ENCODE data around the gene CNPPD1. TPM values are rescaled to one million over a fixed set of nuclear protein-coding genes. Genes with fewer than 3 reads are reported as not detected.

The CNPPD1 gene
- total and polyA plus RNA-seq, 2 of the 8 experiments (the other 6 are each of a cell fraction or from before 2014, with no cell fraction given): 32.9 to 35.9 TPM

DNA sequence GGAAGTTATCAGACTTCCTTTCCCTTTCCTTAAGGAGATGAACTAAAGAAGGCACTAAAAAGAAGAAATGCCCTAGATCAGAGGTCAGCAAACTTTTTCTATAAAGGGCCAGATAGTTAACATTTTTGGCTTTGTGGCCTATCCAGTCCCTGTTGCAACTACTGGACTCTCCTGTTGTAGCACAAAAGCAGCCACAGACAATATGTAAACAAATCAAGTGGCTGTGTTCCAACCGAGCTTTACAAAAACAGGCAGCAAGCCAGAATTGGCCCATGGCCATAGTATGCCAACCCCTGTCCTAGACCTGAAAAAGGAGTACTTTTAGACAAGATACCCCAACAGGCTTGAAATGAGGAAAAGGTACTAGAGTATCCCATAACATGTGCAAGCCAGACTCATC is 27.1 kb downstream of the CNPPD1 start:
- peaks cover 0 to 12% (median under 1%) of the 10 kb centered on the region in 4 experiments; a peak in 5 of 8 replicates for H3K36me3 ChIP-seq (ENCODE audit: control insufficient read depth in 2 of 4, insufficient read depth in 4 of 4, low read length in 3 of 4)
- TF ChIP-seq RFX5 (IDR thresholded peaks at IDR 0.05; ENCODE audit: borderline replicate concordance, low read depth, low read length): no peak
- no peak for TF ChIP-seq GTF2F1 (IDR thresholded peaks at IDR 0.05; ENCODE audit: borderline replicate concordance, low read depth, low read length)
- TF ChIP-seq ASH2L (IDR thresholded peaks at IDR 0.05; ENCODE audit: low read length): no peak
- TF ChIP-seq RAD21 (IDR thresholded peaks at IDR 0.05 in 1 of 2, conservative IDR thresholded peaks at IDR 0.05 in 1 of 2; ENCODE audit: low read depth in 2 of 2, low read length in 2 of 2): no peak
- TF ChIP-seq CTBP2 (IDR thresholded peaks at IDR 0.05; ENCODE audit: borderline replicate concordance, insufficient read depth, insufficient read length, low read length): no peak
- no peak for TF ChIP-seq JUND (IDR thresholded peaks at IDR 0.05; ENCODE audit: low read length)
- TF ChIP-seq, protein P1, sequence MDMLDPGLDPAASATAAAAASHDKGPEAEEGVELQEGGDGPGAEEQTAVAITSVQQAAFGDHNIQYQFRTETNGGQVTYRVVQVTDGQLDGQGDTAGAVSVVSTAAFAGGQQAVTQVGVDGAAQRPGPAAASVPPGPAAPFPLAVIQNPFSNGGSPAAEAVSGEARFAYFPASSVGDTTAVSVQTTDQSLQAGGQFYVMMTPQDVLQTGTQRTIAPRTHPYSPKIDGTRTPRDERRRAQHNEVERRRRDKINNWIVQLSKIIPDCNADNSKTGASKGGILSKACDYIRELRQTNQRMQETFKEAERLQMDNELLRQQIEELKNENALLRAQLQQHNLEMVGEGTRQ (IDR thresholded peaks at IDR 0.05; ENCODE audit: low read length): no peak
- TF ChIP-seq SIX5 (IDR thresholded peaks at IDR 0.05; ENCODE audit: low read depth, low read length): no peak
- no peak for TF ChIP-seq CHD2 (IDR thresholded peaks at IDR 0.05; ENCODE audit: low read length)
- TF ChIP-seq EZH2 (IDR thresholded peaks at IDR 0.05; ENCODE audit: low read depth, low read length, severe bottlenecking): no peak
- no peak for TF ChIP-seq CEBPB (IDR thresholded peaks at IDR 0.05; ENCODE audit: low read depth, low read length)
- no peak for TF ChIP-seq PHF8 (conservative IDR thresholded peaks at IDR 0.05; ENCODE audit: low read depth, low read length)
- no peak for TF ChIP-seq EGR1 (IDR thresholded peaks at IDR 0.05; ENCODE audit: borderline replicate concordance, low read depth, low read length)

More for the DNA sequence above, 27.1 kb downstream of the CNPPD1 start:
- Histone ChIP-seq H3K79me1 (ENCODE audit: low read depth, low read length) (no peaks in the 10 kb centered on the region), H4K5ac (ENCODE audit: insufficient read length, low read depth, low read length) (no peak overlapping the region), H3K79me2 (ENCODE audit: control insufficient read depth in 1 of 2, insufficient read depth in 2 of 2, low read length in 2 of 2) (no peaks in the 10 kb centered on the region), H3K9me3 (ENCODE audit: insufficient read depth in 2 of 2, low read depth in 1 of 2, low read length in 1 of 2) (no peaks in the 10 kb centered on the region), H2BK15ac (ENCODE audit: low read length) (no peak overlapping the region), H4K8ac (ENCODE audit: extremely low read depth, insufficient read depth, low read length) (no peak overlapping the region), H3K27me3 (replicated peaks in 1 of 4; ENCODE audit: control insufficient read depth in 3 of 4, extremely low read depth in 1 of 4, insufficient read depth in 3 of 4, low read length in 3 of 4) (no peaks in the 10 kb centered on the region), H3K4me2 (ENCODE audit: insufficient read depth in 1 of 2, low read depth in 2 of 2, low read length in 2 of 2) (no peak overlapping the region), H3K23me2 (ENCODE audit: low read depth, low read length) (no peaks in the 10 kb centered on the region), H2AFZ (ENCODE audit: low read length) (no peak overlapping the region), H2BK5ac (ENCODE audit: low read depth, low read length) (no peak overlapping the region), H4K91ac (replicated peaks; ENCODE audit: insufficient read length, low read length) (no peak overlapping the region), H3K18ac (ENCODE audit: extremely low read depth, low read length) (no peak overlapping the region), H3K14ac (ENCODE audit: insufficient read length) (no peak overlapping the region), H2BK20ac (ENCODE audit: low read length) (no peak overlapping the region), H4K20me1 (replicated peaks in 1 of 2; ENCODE audit: control insufficient read depth in 1 of 2, insufficient read depth in 2 of 2, low read length in 2 of 2) (peaks cover 0 to 2% of the 10 kb centered on the region in 2 experiments), H3K4me3 (ENCODE audit: extremely low read depth in 1 of 4, insufficient read depth in 2 of 4, low read depth in 3 of 4, low read length in 4 of 4) (no peak overlapping the region), H3K9ac (replicated peaks in 1 of 4; ENCODE audit: extremely low read depth in 1 of 4, low read depth in 3 of 4, low read length in 3 of 4) (no peak overlapping the region), H2BK120ac (replicated peaks; ENCODE audit: low read depth, low read length) (no peak overlapping the region), H3K23ac (ENCODE audit: insufficient read length) (no peak overlapping the region), H3K27ac (ENCODE audit: low read depth, low read length) (no peak overlapping the region), H3K4ac (replicated peaks; ENCODE audit: insufficient read length, low read depth, low read length) (no peak overlapping the region), H2BK12ac (ENCODE audit: low read depth, low read length) (no peak overlapping the region), H3K56ac (replicated peaks; ENCODE audit: insufficient read length, low read depth, low read length) (no peak overlapping the region), H2AK5ac (ENCODE audit: low read depth, low read length) (no peak overlapping the region), H3K4me1 (replicated peaks in 1 of 4; ENCODE audit: control insufficient read depth in 3 of 4, insufficient read depth in 4 of 4, low read length in 3 of 4) (no peaks in the 10 kb centered on the region)
- POLR2A ChIA-PET (ENCODE audit: partially characterized antibody): interaction anchor here (0.6 kb wide), 1 partner anchor 123 kb away, joined by 3 read pairs; no protein-coding TSS in a partner anchor
- no peak for DNase-seq (ENCODE audit: low read depth in 1 of 2, low spot score in 2 of 2)
- WGBS, 2 experiments (ENCODE audit: extremely low coverage in 1 of 2, insufficient coverage in 1 of 2, insufficient read length in 1 of 2, insufficient replicate concordance in 2 of 2, low coverage in 1 of 2, low lambda C conversion rate in 2 of 2, missing lambda C conversion rate in 1 of 2): 81% methylated on average over 1 of the region's 1 CpG; no CpG with 5 or more reads in 1 of the 2 experiments
- no peak for FAIRE-seq
- CTCF ChIA-PET (ENCODE audit: partially characterized antibody): interaction anchor here (0.6 to 12.5 kb wide), 14 partner anchors 10 to 274 kb away, joined by 3 to 149 read pairs (median 6); no protein-coding TSS in a partner anchor

Data from H1 (cell line).